ENCODE results near the gene STXBP6. TPM values are rescaled to one million over a fixed set of nuclear protein-coding genes. Genes with fewer than 3 reads are reported as not detected.
A peak's percentile ranks its signal among the peaks of the same experiment; 100 is the strongest.

Gene STXBP6
- total and polyA plus RNA-seq, 10 of the 15 experiments (the other 5 are each of a cell fraction or from before 2014, with no cell fraction given): 1.2 to 47.3 (median 1.9) TPM

- H2AFZ ChIP-seq (ENCODE audit: control insufficient read depth, low read depth, low read length): no peak overlapping the region
- H3K4me1 ChIP-seq (ENCODE audit: control insufficient read depth, insufficient read depth, low read length): no peaks in the 10 kb centered on the region
- no peak for FAIRE-seq
- no peaks in the 10 kb centered on the region for H3K79me2 ChIP-seq (ENCODE audit: control insufficient read depth, insufficient read depth, low read length)
- BruUV-seq (replicated peaks): no TSS peak
- no peak overlapping the region for H3K9ac ChIP-seq (ENCODE audit: control insufficient read depth, insufficient read depth, low read length)
- intact Hi-C loops (cut with micrococcal nuclease; ENCODE audit: unreplicated experiment): no loop called here
- H3K4me2 ChIP-seq (ENCODE audit: control insufficient read depth, insufficient read depth): no peak overlapping the region
- H4K20me1 ChIP-seq (ENCODE audit: control insufficient read depth, insufficient read depth): no peaks in the 10 kb centered on the region
- no peak for ATAC-seq
- DNase-seq (ENCODE audit: low read depth, low spot score): no peak
- RAD21 ChIA-PET (ENCODE audit: unreplicated experiment): interaction anchor here (1.3 to 2.1 kb wide), 3 partner anchors 12 to 229 kb away, joined by 3 to 11 read pairs (median 4); no protein-coding TSS in a partner anchor
- CTCF ChIA-PET: interaction anchor here (1.4 to 2.3 kb wide), 6 partner anchors 13 to 314 kb away, joined by 3 to 15 read pairs (median 4); no protein-coding TSS in a partner anchor
- in situ Hi-C loops (cut with MboI): no loop called here
- POLR2A ChIA-PET: no interaction called here
- no peak overlapping the region for H3K4me3 ChIP-seq
- 29% methylated on average over 13 of the region's 13 CpGs for WGBS (ENCODE audit: insufficient coverage, insufficient replicate concordance, low lambda C conversion rate, missing lambda C conversion rate)
- no peaks in the 10 kb centered on the region; a peak in 1 of 4 replicates for H3K27me3 ChIP-seq (replicated peaks in 1 of 2; ENCODE audit: control insufficient read depth in 2 of 2, insufficient read depth in 2 of 2, low read length in 1 of 2)
- H3K9me3 ChIP-seq (replicated peaks; ENCODE audit: control insufficient read depth, insufficient read depth, low read length): no peaks in the 10 kb centered on the region
- SMC1A ChIA-PET (ENCODE audit: uncharacterized antibody, unreplicated experiment): interaction anchor here (1.3 to 4.9 kb wide), 5 partner anchors 9 to 160 kb away, joined by 3 to 29 read pairs (median 4); no protein-coding TSS in a partner anchor
- H3K36me3 ChIP-seq (ENCODE audit: control insufficient read depth in 2 of 2, insufficient read depth in 2 of 2, low read length in 1 of 2): no peaks in the 10 kb centered on the region; a peak in 1 of 4 replicates
- no peak overlapping the region for H3K27ac ChIP-seq (ENCODE audit: control insufficient read depth, insufficient read depth)
- TF ChIP-seq CREM (IDR thresholded peaks at IDR 0.05; ENCODE audit: low read depth) (no peak), POLR2AphosphoS5 (IDR thresholded peaks at IDR 0.05; ENCODE audit: low read length) (no peak), STAT1 (conservative IDR thresholded peaks at IDR 0.05) (no peak), HDAC6 (IDR thresholded peaks at IDR 0.05; ENCODE audit: unreplicated experiment) (no peak)
Observed at GRCh38 chr14:24818823-24819341, 231.1 kb downstream of the STXBP6 start.

- SMC1A ChIA-PET (ENCODE audit: uncharacterized antibody, unreplicated experiment): interaction anchor here (0.6 to 4.9 kb wide), 13 partner anchors 9 to 333 kb away, joined by 3 to 29 read pairs (median 3); no protein-coding TSS in a partner anchor
- WGBS (ENCODE audit: insufficient coverage, insufficient replicate concordance, low lambda C conversion rate, missing lambda C conversion rate): 28% methylated on average over 15 of the region's 15 CpGs
Observed at GRCh38 chr14:24818058-24818822, 231.7 kb downstream of the STXBP6 start.

More at GRCh38 chr14:24818058-24818822, 231.7 kb downstream of the STXBP6 start:
- TF ChIP-seq ETV6 (conservative IDR thresholded peaks at IDR 0.05 in 1 of 2, IDR thresholded peaks at IDR 0.05 in 1 of 2; ENCODE audit: borderline replicate concordance in 1 of 2, low read depth in 1 of 2) (no peak), BHLHE40 (IDR thresholded peaks at IDR 0.05; ENCODE audit: borderline replicate concordance in 1 of 2, low read depth in 2 of 2, low read length in 1 of 2) (peak in 1 of 2 experiments; percentile 12; a peak in 1 of 4 replicates)
- RAD21 ChIA-PET (ENCODE audit: unreplicated experiment): interaction anchor here (0.6 to 2.1 kb wide), 11 partner anchors 12 to 318 kb away, joined by 3 to 11 read pairs (median 3); no protein-coding TSS in a partner anchor
- FAIRE-seq (no peak), ATAC-seq (no peak; the same call in 2 of the 3 replicates), DNase-seq (ENCODE audit: low read depth, low spot score) (no peak)
- Histone ChIP-seq H3K9ac (ENCODE audit: control insufficient read depth, insufficient read depth, low read length) (no peak overlapping the region), H3K9me3 (replicated peaks; ENCODE audit: control insufficient read depth, insufficient read depth, low read length) (no peaks in the 10 kb centered on the region), H3K27ac (ENCODE audit: control insufficient read depth, insufficient read depth) (no peak overlapping the region), H3K79me2 (ENCODE audit: control insufficient read depth, insufficient read depth, low read length) (no peaks in the 10 kb centered on the region), H3K4me2 (ENCODE audit: control insufficient read depth, insufficient read depth) (no peak overlapping the region), H3K36me3 (ENCODE audit: control insufficient read depth in 2 of 2, insufficient read depth in 2 of 2, low read length in 1 of 2) (no peaks in the 10 kb centered on the region; a peak in 1 of 4 replicates), H3K27me3 (replicated peaks in 1 of 2; ENCODE audit: control insufficient read depth in 2 of 2, insufficient read depth in 2 of 2, low read length in 1 of 2) (no peaks in the 10 kb centered on the region; a peak in 1 of 4 replicates), H3K4me1 (ENCODE audit: control insufficient read depth, insufficient read depth, low read length) (no peaks in the 10 kb centered on the region), H2AFZ (ENCODE audit: control insufficient read depth, low read depth, low read length) (no peak overlapping the region), H3K4me3 (no peak overlapping the region), H4K20me1 (ENCODE audit: control insufficient read depth, insufficient read depth) (no peaks in the 10 kb centered on the region)
- in situ Hi-C loops (cut with MboI) (no loop called here), intact Hi-C loops (cut with micrococcal nuclease; ENCODE audit: unreplicated experiment) (no loop called here)
- POLR2A ChIA-PET: interaction anchor here (0.5 kb wide), 1 partner anchor 295 kb away, joined by 11 read pairs; no protein-coding TSS in a partner anchor
- CTCF ChIA-PET: interaction anchor here (0.7 to 2.3 kb wide), 8 partner anchors 9 to 315 kb away, joined by 3 to 15 read pairs (median 4); no protein-coding TSS in a partner anchor
- BruUV-seq (replicated peaks): no TSS peak
